ENCODE measurements around the gene COLQ. TPM values are rescaled to one million over a fixed set of nuclear protein-coding genes. Genes with fewer than 3 reads are reported as not detected.

COLQ gene
- total RNA-seq, 1 experiment from 2014 or later = 1.9 TPM

DNA sequence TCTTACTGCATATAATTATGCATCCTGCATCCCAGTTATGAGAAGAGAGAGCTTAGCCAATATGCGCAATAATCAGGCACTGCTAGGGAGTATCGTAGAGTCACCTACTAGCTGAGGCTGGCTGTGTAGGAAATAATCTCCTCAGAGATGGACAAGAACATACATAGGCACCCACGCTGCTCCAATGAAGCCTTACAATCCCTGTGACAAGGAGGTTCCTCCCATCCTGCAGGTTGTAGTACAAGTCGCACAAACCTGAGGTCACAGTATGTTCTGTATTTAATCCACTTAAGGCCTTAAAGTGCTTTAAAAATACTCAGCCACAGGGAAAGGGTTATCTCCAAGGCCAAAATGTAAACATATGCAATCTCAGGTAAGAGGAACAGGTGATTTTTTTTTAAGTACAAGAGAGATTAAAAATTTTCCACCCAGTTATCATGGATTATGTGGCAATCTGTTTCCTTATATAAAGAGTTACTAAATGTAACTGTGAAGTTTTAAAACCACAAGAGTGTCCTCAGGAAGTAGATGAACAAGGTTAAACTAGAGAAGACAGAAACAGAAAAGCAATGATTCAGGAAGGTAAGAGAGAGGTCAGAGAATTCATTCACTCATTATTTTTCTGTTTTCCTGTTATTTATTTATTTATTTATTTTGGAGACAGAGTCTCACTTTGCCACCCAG lies 7.5 kb upstream of the COLQ start:
- Histone ChIP-seq H4K20me1 (ENCODE audit: insufficient read depth) (no peaks in the 10 kb centered on the region), H3K4me1 (ENCODE audit: control insufficient read depth in 1 of 2, insufficient read depth in 2 of 2, low read length in 2 of 2) (no peaks in the 10 kb centered on the region), H3K36me3 (ENCODE audit: control insufficient read depth in 1 of 2, insufficient read depth in 2 of 2, low read length in 2 of 2) (no peaks in the 10 kb centered on the region), H3K4me3 (replicated peaks in 1 of 2; ENCODE audit: low read depth in 1 of 2, low read length in 2 of 2) (no peak overlapping the region), H3K79me2 (ENCODE audit: insufficient read depth, low read length) (no peaks in the 10 kb centered on the region), H3K27ac (ENCODE audit: low read depth, low read length) (no peak overlapping the region), H2AFZ (ENCODE audit: low read depth, low read length, poor library complexity, severe bottlenecking) (no peak overlapping the region), H3K9me2 (ENCODE audit: insufficient read depth) (no peaks in the 10 kb centered on the region), H3K9me3 (ENCODE audit: control insufficient read depth in 1 of 2, insufficient read depth in 1 of 2, low read depth in 1 of 2, low read length in 2 of 2) (no peaks in the 10 kb centered on the region), H3K4me2 (ENCODE audit: low read length) (no peak overlapping the region), H3K27me3 (ENCODE audit: insufficient read depth, low read length) (no peaks in the 10 kb centered on the region), H3K9ac (ENCODE audit: low read length) (no peak overlapping the region)
- no peak for DNase-seq (ENCODE audit: low read depth, low spot score)
- ChIA-PET RAD21 (ENCODE audit: low non-redundant PET in 1 of 2, low total read pairs in 2 of 2, uncharacterized antibody in 2 of 2, unreplicated experiment in 2 of 2) (no interaction called here), CTCF (no interaction called here), POLR2A (no interaction called here)
- TF ChIP-seq EZH2 (IDR thresholded peaks at IDR 0.05) (no peak), ATF3 (IDR thresholded peaks at IDR 0.05) (no peak), CBX3 (IDR thresholded peaks at IDR 0.05; ENCODE audit: low read depth) (no peak), SIN3A (IDR thresholded peaks at IDR 0.05; ENCODE audit: low read depth) (no peak), POLR2AphosphoS5 (IDR thresholded peaks at IDR 0.05; ENCODE audit: low read depth, low read length) (no peak)
- TF ChIP-seq, protein P1, sequence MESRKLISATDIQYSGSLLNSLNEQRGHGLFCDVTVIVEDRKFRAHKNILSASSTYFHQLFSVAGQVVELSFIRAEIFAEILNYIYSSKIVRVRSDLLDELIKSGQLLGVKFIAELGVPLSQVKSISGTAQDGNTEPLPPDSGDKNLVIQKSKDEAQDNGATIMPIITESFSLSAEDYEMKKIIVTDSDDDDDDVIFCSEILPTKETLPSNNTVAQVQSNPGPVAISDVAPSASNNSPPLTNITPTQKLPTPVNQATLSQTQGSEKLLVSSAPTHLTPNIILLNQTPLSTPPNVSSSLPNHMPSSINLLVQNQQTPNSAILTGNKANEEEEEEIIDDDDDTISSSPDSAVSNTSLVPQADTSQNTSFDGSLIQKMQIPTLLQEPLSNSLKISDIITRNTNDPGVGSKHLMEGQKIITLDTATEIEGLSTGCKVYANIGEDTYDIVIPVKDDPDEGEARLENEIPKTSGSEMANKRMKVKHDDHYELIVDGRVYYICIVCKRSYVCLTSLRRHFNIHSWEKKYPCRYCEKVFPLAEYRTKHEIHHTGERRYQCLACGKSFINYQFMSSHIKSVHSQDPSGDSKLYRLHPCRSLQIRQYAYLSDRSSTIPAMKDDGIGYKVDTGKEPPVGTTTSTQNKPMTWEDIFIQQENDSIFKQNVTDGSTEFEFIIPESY (IDR thresholded peaks at IDR 0.05; ENCODE audit: extremely low read depth, insufficient replicate concordance, low read length) = no peak
- TF ChIP-seq, protein P2, sequence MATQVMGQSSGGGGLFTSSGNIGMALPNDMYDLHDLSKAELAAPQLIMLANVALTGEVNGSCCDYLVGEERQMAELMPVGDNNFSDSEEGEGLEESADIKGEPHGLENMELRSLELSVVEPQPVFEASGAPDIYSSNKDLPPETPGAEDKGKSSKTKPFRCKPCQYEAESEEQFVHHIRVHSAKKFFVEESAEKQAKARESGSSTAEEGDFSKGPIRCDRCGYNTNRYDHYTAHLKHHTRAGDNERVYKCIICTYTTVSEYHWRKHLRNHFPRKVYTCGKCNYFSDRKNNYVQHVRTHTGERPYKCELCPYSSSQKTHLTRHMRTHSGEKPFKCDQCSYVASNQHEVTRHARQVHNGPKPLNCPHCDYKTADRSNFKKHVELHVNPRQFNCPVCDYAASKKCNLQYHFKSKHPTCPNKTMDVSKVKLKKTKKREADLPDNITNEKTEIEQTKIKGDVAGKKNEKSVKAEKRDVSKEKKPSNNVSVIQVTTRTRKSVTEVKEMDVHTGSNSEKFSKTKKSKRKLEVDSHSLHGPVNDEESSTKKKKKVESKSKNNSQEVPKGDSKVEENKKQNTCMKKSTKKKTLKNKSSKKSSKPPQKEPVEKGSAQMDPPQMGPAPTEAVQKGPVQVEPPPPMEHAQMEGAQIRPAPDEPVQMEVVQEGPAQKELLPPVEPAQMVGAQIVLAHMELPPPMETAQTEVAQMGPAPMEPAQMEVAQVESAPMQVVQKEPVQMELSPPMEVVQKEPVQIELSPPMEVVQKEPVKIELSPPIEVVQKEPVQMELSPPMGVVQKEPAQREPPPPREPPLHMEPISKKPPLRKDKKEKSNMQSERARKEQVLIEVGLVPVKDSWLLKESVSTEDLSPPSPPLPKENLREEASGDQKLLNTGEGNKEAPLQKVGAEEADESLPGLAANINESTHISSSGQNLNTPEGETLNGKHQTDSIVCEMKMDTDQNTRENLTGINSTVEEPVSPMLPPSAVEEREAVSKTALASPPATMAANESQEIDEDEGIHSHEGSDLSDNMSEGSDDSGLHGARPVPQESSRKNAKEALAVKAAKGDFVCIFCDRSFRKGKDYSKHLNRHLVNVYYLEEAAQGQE (IDR thresholded peaks at IDR 0.05; ENCODE audit: low read depth) = no peak
- no TSS peak for BruUV-seq (replicated peaks)
- ATAC-seq = no peak
- intact Hi-C loops (cut with micrococcal nuclease) = no loop called here
